SW480 (cell line): Measurements from ENCODE around the gene SPACA4.

Experiments used
- DNase-seq: peaks from one replicate; pipeline ENCODE4 v3.0.0-alpha.2; 2016; ENCODE audit warnings: low spot score

The SPACA4 gene

GRCh38 chr19:48634424-48635262, 28.1 kb downstream of the SPACA4 start:
- DNase-seq = peak; percentile 99

GRCh38 chr19:48635263-48635965, 28.9 kb downstream of the SPACA4 start:
- DNase-seq = peak; percentile 55

GRCh38 chr19:48635966-48636858, 29.7 kb downstream of the SPACA4 start:
- no peak for DNase-seq

- no peak for DNase-seq
Observed at GRCh38 chr19:48636859-48637448, 30.4 kb downstream of the SPACA4 start, which contains the start of gene DBP. TSS of gene DBP (minus strand) at chr19:48637379. CDS start at chr19:48636994, 385 bp downstream.

- DNase-seq = peak; percentile 99
Observed at GRCh38 chr19:48637449-48637947, 31.0 kb downstream of the SPACA4 start.

GRCh38 chr19:48637948-48638830, 31.6 kb downstream of the SPACA4 start:
- peak; percentile 99 for DNase-seq

GRCh38 chr19:48638831-48639381, 32.4 kb downstream of the SPACA4 start:
- DNase-seq = no peak

- DNase-seq = peak; percentile 58
Observed at GRCh38 chr19:48639483-48640375, 33.2 kb downstream of the SPACA4 start.

GRCh38 chr19:48641850-48642249, 35.3 kb downstream of the SPACA4 start:
- no peak for DNase-seq

GRCh38 chr19:48642862-48643261, 36.3 kb downstream of the SPACA4 start:
- DNase-seq = no peak

- no peak for DNase-seq
Observed at GRCh38 chr19:48644355-48644754, 37.8 kb downstream of the SPACA4 start.

- DNase-seq = peak; percentile 90
Observed at GRCh38 chr19:48644839-48645619, 38.5 kb downstream of the SPACA4 start.

GRCh38 chr19:48645620-48646000, 39.1 kb downstream of the SPACA4 start:
- peak; percentile 68 for DNase-seq

- DNase-seq = peak; percentile 90
Observed at GRCh38 chr19:48646001-48646721, 39.6 kb downstream of the SPACA4 start, which contains the start of gene CA11. TSS of gene CA11 (minus strand) at chr19:48646187. CDS start at chr19:48645632, 555 bp downstream.

- DNase-seq = no peak
Observed at GRCh38 chr19:48646722-48647216, 40.2 kb downstream of the SPACA4 start.

GRCh38 chr19:48648134-48648533, 41.6 kb downstream of the SPACA4 start:
- no peak for DNase-seq

GRCh38 chr19:48650974-48651682, 44.6 kb downstream of the SPACA4 start:
- DNase-seq = no peak
